Neuronal stem cell (in vitro differentiated cells): ENCODE data around the gene RALGAPA1.

ENCODE experiments used
- DNase-seq: peaks from one replicate; pipeline ENCODE4 v3.0.0-alpha.2; 2013; ENCODE audit warnings: low spot score
- H2AFZ ChIP-seq: one replicate; pipeline ENCODE4 v1.6.1; 2013; ENCODE audit warnings: mild to moderate bottlenecking, low read length, inconsistent platforms
- H2AK5ac ChIP-seq: 2 replicates; pipeline ENCODE4 v1.6.1; 2013; ENCODE audit warnings: low read depth, mild to moderate bottlenecking, inconsistent platforms, low read length, moderate library complexity, mixed read lengths
- H2BK120ac ChIP-seq: 2 replicates; pipeline ENCODE4 v1.6.1; 2013; ENCODE audit warnings: low read depth, mild to moderate bottlenecking, inconsistent platforms, low read length, moderate library complexity, mixed read lengths
- H2BK12ac ChIP-seq: one replicate; pipeline ENCODE4 v1.6.1; 2013; ENCODE audit warnings: low read length, inconsistent platforms
- H2BK15ac ChIP-seq: 2 replicates; pipeline ENCODE4 v1.6.1; 2013; ENCODE audit warnings: mild to moderate bottlenecking, low read length, inconsistent platforms, mixed read lengths
- H2BK5ac ChIP-seq: one replicate; pipeline ENCODE4 v1.6.1; 2013; ENCODE audit warnings: inconsistent platforms, mild to moderate bottlenecking, low read length, moderate library complexity
- H3K14ac ChIP-seq: one replicate; pipeline ENCODE4 v1.6.1; 2013; ENCODE audit warnings: low read length, inconsistent platforms
- H3K18ac ChIP-seq: 2 replicates; pipeline ENCODE4 v1.6.1; 2013; ENCODE audit warnings: low read length, inconsistent platforms
- H3K23ac ChIP-seq: 2 replicates; pipeline ENCODE4 v1.6.1; 2013; ENCODE audit warnings: low read depth, mild to moderate bottlenecking, mixed read lengths, low read length, inconsistent platforms; ENCODE audit not compliant: poor library complexity
- H3K27ac ChIP-seq: replicated peaks from 3 replicates; pipeline ENCODE4 v1.5.1; 2013; ENCODE audit warnings: low read length, inconsistent platforms
- H3K27me3 ChIP-seq, 3 experiments: 2 replicates each; pipeline ENCODE4 v1.6.1; 2013; ENCODE audit warnings: low read length in 3 of 3, mild to moderate bottlenecking in 2 of 3, inconsistent platforms in 1 of 3, low read depth in 1 of 3, mixed read lengths in 1 of 3, moderate library complexity in 1 of 3; ENCODE audit not compliant: control insufficient read depth in 3 of 3, insufficient read depth in 3 of 3
- H3K36me3 ChIP-seq, 2 donors: replicated peaks in 1 of 2; 2 replicates each; pipeline ENCODE4 v1.6.1; 2013; ENCODE audit warnings: low read length in 2 of 2; ENCODE audit not compliant: control insufficient read depth in 2 of 2, insufficient read depth in 2 of 2
- H3K4ac ChIP-seq: 2 replicates; pipeline ENCODE4 v1.6.1; 2013; ENCODE audit warnings: inconsistent platforms, mild to moderate bottlenecking, low read length, moderate library complexity
- H3K4me1 ChIP-seq, 2 donors: 1 replicate in 1 of 2; 2 replicates in 1 of 2; pipeline ENCODE4 v1.6.1; 2013; ENCODE audit warnings: low read length in 2 of 2, low read depth in 1 of 2; ENCODE audit not compliant: control insufficient read depth in 2 of 2, insufficient read depth in 1 of 2
- H3K4me2 ChIP-seq: one replicate; pipeline ENCODE4 v1.6.1; 2013; ENCODE audit warnings: mild to moderate bottlenecking, low read length, inconsistent platforms; ENCODE audit not compliant: insufficient read depth, poor library complexity, severe bottlenecking
- H3K4me3 ChIP-seq, 2 donors: 2 replicates each; pipeline ENCODE4 v1.5.1; 2013; ENCODE audit warnings: low read length in 2 of 2, mild to moderate bottlenecking in 2 of 2, inconsistent platforms in 1 of 2, moderate library complexity in 1 of 2
- H3K79me1 ChIP-seq: one replicate; pipeline ENCODE4 v1.6.1; 2013; ENCODE audit warnings: low read depth, mild to moderate bottlenecking, inconsistent platforms, low read length, moderate library complexity
- H3K9ac ChIP-seq: one replicate; pipeline ENCODE4 v1.6.1; 2013; ENCODE audit warnings: mild to moderate bottlenecking, low read depth, low read length, inconsistent platforms; ENCODE audit not compliant: poor library complexity
- H3K9me3 ChIP-seq, 2 donors: replicated peaks in 1 of 2; 2 replicates each; pipeline versions ENCODE3 to v1.6.1; 2013; ENCODE audit warnings: low read length in 2 of 2, mild to moderate bottlenecking in 2 of 2, inconsistent platforms in 1 of 2, low read depth in 1 of 2, mixed read lengths in 1 of 2, moderate library complexity in 1 of 2; ENCODE audit not compliant: control insufficient read depth in 2 of 2, insufficient read depth in 1 of 2
- H4K8ac ChIP-seq: one replicate; pipeline ENCODE4 v1.6.1; 2013; ENCODE audit warnings: low read depth, mild to moderate bottlenecking, inconsistent platforms, low read length, moderate library complexity
- H4K91ac ChIP-seq: one replicate; pipeline ENCODE4 v1.6.1; 2013; ENCODE audit warnings: low read length, low read depth, mild to moderate bottlenecking, inconsistent platforms; ENCODE audit not compliant: poor library complexity
- WGBS, 2 donors: extraction: QIAGEN DNeasy Blood & Tissue Kit; methylation state at CpG; one replicate each; pipeline ENCODE4 v1.1.7; 2013; ENCODE audit warnings: missing lambda C conversion rate in 2 of 2, mixed read lengths in 1 of 2; ENCODE audit not compliant: insufficient read length in 2 of 2, insufficient replicate concordance in 1 of 2; ENCODE audit errors: extremely low coverage in 2 of 2; 5-methylcytosine and 5-hydroxymethylcytosine counted together

Gene RALGAPA1

DNA sequence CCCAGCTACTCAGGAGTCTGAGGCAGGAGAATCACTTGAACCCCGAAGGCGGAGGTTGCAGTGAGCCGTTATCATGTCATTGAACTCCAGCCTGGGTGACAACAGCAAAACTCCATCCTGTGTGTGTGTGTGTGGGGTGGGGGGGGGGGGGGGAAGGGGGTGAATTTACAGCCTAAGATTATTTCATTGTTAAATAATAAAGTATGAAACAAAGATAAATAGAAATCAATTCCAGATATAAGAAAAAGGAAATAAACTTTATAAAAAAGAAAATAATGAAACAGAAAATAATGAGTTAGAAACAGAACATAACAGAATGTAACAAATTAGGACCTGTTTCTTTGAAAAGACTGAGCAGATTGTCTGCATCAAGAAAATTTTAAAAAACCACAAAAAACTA lies 191.6 kb downstream of the RALGAPA1 start:
- no peak overlapping the region for H3K27ac ChIP-seq
- no peak overlapping the region for H2AFZ ChIP-seq
- H3K14ac ChIP-seq: no peak overlapping the region
- H3K9ac ChIP-seq: no peak overlapping the region
- H3K4ac ChIP-seq: no peak overlapping the region
- no peaks in the 10 kb centered on the region for H3K4me1 ChIP-seq
- H3K9me3 ChIP-seq: no peaks in the 10 kb centered on the region
- no peak overlapping the region for H2AK5ac ChIP-seq
- H3K4me2 ChIP-seq: no peak overlapping the region
- H3K23ac ChIP-seq: no peak overlapping the region
- H3K79me1 ChIP-seq: no peaks in the 10 kb centered on the region
- H4K91ac ChIP-seq: no peak overlapping the region
- no peak overlapping the region for H4K8ac ChIP-seq
- no peak overlapping the region for H3K18ac ChIP-seq
- no peak overlapping the region for H2BK12ac ChIP-seq
- H3K36me3 ChIP-seq: peaks cover under 1 to 2% of the 10 kb centered on the region in 2 donors
- H3K4me3 ChIP-seq: no peak overlapping the region
- H2BK5ac ChIP-seq: no peak overlapping the region
- no CpG with 5 or more reads among the region's 3 CpGs for WGBS, 2 donors
- H3K27me3 ChIP-seq: no peaks in the 10 kb centered on the region
- no peak overlapping the region for H2BK120ac ChIP-seq
- DNase-seq: no peak
- H2BK15ac ChIP-seq: no peak overlapping the region

DNA sequence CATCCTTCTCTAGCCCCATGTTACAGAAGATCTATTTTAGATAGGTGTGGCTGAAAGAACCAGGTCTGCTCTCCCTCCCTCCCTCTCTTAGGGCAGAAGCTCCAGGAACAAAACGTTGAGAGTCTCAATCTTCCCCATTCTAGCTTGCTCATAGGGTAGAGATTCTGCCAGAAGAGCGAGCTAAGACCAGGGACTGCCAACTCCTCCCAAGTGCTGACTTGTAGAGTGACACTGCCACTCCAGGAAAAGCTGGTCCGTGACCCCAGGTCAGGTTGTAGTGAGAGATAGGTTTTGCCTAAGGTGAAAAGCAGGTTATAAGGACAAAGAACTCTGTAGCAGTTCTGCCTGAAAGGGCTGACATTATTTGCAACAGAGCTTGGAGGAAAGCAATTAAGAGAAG lies 201.7 kb downstream of the RALGAPA1 start:
- Histone ChIP-seq H3K79me1 (no peaks in the 10 kb centered on the region), H2BK15ac (no peak overlapping the region), H3K36me3 (peaks cover 0 to 25% of the 10 kb centered on the region in 2 donors), H2BK120ac (no peak overlapping the region), H3K9ac (no peak overlapping the region), H3K4me1 (peaks cover 0 to 3% of the 10 kb centered on the region in 2 donors), H3K14ac (no peak overlapping the region), H4K91ac (no peak overlapping the region), H2AK5ac (no peak overlapping the region), H3K9me3 (peaks cover 0 to 8% of the 10 kb centered on the region in 2 donors), H2BK12ac (no peak overlapping the region), H4K8ac (no peak overlapping the region), H3K4me2 (no peak overlapping the region), H3K27ac (no peak overlapping the region), H3K18ac (no peak overlapping the region), H3K23ac (no peak overlapping the region), H3K27me3 (no peaks in the 10 kb centered on the region), H2AFZ (no peak overlapping the region), H3K4me3 (no peak overlapping the region), H2BK5ac (no peak overlapping the region), H3K4ac (no peak overlapping the region)
- WGBS, 2 donors: no CpG with 5 or more reads among the region's 3 CpGs
- no peak for DNase-seq

DNA sequence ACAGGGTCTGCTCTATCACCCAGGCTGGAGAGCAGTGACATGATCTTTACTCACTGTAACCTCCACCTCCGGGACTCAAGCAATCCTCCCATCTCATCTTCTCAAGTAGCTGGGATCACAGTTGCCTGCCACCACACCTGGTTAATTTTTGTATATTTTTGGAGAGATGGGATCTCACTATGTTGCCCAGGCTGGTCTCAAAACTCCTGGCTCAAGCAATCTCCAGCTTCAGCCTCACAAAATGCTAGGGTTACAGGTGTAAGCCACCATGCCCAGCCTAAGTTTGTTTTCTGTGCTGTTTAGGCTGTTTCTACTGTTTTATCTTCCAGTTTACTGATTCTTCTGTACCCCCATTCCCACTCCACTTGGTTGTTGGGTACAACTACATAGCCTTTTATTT lies 208.8 kb downstream of the RALGAPA1 start:
- WGBS, 2 donors: no CpG with 5 or more reads among the region's 1 CpG

DNA sequence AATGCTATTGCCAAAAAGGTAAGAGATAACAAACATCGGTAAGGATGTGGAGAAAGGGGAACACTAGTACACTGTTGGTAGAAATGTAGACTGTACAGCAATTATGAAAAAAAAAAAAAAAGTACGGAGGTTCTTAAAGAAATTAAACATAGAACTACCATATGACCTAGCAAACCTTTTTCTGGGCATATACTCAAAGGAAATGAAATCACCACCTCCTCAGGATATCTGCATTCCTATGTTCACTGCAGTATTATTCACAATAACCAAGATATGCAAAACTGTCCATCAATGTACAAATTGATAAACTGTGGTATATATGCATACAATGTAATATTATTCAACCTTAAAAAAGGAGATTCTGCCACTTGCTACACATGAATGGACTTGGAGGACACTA lies 214.5 kb downstream of the RALGAPA1 start:
- H3K4me2 ChIP-seq: no peak overlapping the region
- no peak overlapping the region for H3K4ac ChIP-seq
- no peak overlapping the region for H2AFZ ChIP-seq

More for the DNA sequence above, 208.8 kb downstream of the RALGAPA1 start:
- Histone ChIP-seq H3K14ac (no peak overlapping the region), H2AK5ac (no peak overlapping the region), H3K9me3 (no peaks in the 10 kb centered on the region), H3K9ac (no peak overlapping the region), H3K4me3 (no peak overlapping the region), H3K18ac (no peak overlapping the region), H4K91ac (no peak overlapping the region), H3K4me1 (no peaks in the 10 kb centered on the region), H3K4ac (no peak overlapping the region), H3K27me3 (no peaks in the 10 kb centered on the region), H2BK5ac (no peak overlapping the region), H2AFZ (no peak overlapping the region), H3K4me2 (no peak overlapping the region), H3K36me3 (peaks cover 0 to 22% of the 10 kb centered on the region in 2 donors), H3K23ac (no peak overlapping the region), H3K27ac (no peak overlapping the region), H2BK120ac (no peak overlapping the region), H2BK12ac (no peak overlapping the region), H4K8ac (no peak overlapping the region), H2BK15ac (no peak overlapping the region), H3K79me1 (no peaks in the 10 kb centered on the region)
- DNase-seq: no peak

More for the DNA sequence above, 214.5 kb downstream of the RALGAPA1 start:
- Histone ChIP-seq H3K9ac (no peak overlapping the region), H4K8ac (no peak overlapping the region), H3K27me3 (no peaks in the 10 kb centered on the region), H3K9me3 (peaks cover 0 to 8% of the 10 kb centered on the region in 2 donors), H3K4me3 (no peak overlapping the region), H3K27ac (no peak overlapping the region), H3K23ac (no peak overlapping the region), H4K91ac (no peak overlapping the region), H3K79me1 (no peaks in the 10 kb centered on the region), H2BK120ac (no peak overlapping the region), H3K36me3 (peaks cover 3 to 14% of the 10 kb centered on the region in 2 donors), H3K18ac (no peak overlapping the region), H2BK5ac (no peak overlapping the region), H2BK12ac (no peak overlapping the region), H2BK15ac (no peak overlapping the region), H3K4me1 (no peaks in the 10 kb centered on the region), H2AK5ac (no peak overlapping the region), H3K14ac (no peak overlapping the region)
- no peak for DNase-seq
- WGBS, 2 donors: no CpG with 5 or more reads among the region's 2 CpGs
